Transverse colon (tissue), 4 donors: ENCODE measurements around the gene BCAR3.

Source experiments
- POLR2AphosphoS5 ChIP-seq, 3 donors: sonication (generic); formaldehyde crosslinking; IDR thresholded peaks; one replicate each; pipeline ENCODE4 v1.6.1; 2016; ENCODE audit warnings: antibody characterized with exemption in 3 of 3
- TF ChIP-seq, protein P1 (sequence below), 5 experiments: fragments of 200-600 bp in 3 of 5; fragments of 450-650 bp in 2 of 5; sonication (generic) in 3 of 5; IDR thresholded peaks; 1 replicate in 2 of 5; 2 replicates in 3 of 5; pipeline ENCODE4 v1.5.1; 2016 to 2017; ENCODE audit warnings: antibody characterized with exemption in 5 of 5, inconsistent platforms in 3 of 5, mild to moderate bottlenecking in 2 of 5, moderate library complexity in 1 of 5

DNA sequence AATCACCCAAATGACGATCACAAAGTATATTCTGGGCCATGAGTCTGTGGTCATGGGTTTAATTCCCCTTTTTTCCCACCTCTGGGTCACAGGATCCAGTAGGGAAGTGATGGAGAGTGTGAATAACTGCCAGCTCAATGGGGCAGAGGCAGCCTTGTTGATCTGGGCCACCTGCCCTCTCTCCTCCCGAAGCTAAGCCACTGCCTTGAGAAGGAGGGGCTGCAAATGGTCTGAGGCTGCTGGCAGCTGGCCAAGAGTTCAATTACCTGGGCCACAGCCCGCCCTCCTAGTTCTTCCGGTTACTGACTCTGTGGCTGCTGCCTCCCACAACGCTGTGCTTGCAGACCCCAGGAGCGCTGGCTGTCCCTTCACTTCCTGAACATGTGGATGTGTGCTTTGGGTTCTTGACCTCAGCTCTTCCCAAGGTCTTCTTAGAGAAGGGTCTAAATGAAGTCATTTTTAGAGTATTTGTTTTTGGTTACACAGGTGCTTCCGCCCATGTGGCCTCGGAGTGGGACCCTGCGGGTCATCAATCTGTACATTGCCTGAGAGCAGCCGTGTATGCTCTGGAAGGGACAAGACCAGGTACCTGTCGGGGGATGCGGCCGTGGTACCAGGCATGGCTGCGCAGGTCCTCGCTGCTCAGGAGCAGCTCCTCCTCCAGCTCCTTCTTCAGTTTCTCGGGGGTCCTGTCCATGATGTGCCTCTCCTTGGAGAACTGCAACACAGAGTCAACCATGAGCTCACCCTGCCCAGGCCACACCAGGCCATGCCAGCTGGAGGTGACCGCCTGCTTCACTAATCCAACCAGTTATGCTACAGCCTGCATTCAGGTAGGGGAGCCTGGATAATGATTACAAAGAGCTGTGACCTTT, 89.7 kb downstream of the BCAR3 start:
- TF ChIP-seq, protein P1, sequence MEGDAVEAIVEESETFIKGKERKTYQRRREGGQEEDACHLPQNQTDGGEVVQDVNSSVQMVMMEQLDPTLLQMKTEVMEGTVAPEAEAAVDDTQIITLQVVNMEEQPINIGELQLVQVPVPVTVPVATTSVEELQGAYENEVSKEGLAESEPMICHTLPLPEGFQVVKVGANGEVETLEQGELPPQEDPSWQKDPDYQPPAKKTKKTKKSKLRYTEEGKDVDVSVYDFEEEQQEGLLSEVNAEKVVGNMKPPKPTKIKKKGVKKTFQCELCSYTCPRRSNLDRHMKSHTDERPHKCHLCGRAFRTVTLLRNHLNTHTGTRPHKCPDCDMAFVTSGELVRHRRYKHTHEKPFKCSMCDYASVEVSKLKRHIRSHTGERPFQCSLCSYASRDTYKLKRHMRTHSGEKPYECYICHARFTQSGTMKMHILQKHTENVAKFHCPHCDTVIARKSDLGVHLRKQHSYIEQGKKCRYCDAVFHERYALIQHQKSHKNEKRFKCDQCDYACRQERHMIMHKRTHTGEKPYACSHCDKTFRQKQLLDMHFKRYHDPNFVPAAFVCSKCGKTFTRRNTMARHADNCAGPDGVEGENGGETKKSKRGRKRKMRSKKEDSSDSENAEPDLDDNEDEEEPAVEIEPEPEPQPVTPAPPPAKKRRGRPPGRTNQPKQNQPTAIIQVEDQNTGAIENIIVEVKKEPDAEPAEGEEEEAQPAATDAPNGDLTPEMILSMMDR (IDR thresholded peaks at IDR 0.05) = no peak
- TF ChIP-seq POLR2AphosphoS5 (IDR thresholded peaks at IDR 0.05) = peak; percentile 49 to 80 (median 73)
